GM12892 (cell line): ENCODE data around the gene STH.

Experiments
- POLR2A ChIP-seq: IDR thresholded peaks from 2 replicates; pipeline ENCODE4 v1.6.1; 2011; ENCODE audit warnings: low read depth, low read length, control low read depth
- POLR2AphosphoS5 ChIP-seq: IDR thresholded peaks from 2 replicates; pipeline ENCODE4 v1.6.1; 2011; ENCODE audit warnings: low read depth, low read length, control low read depth
- TAF1 ChIP-seq: IDR thresholded peaks from 2 replicates; pipeline ENCODE4 v1.6.1; 2011; ENCODE audit warnings: low read depth, mild to moderate bottlenecking, control low read depth, low read length, borderline replicate concordance

- TF ChIP-seq POLR2AphosphoS5 (no peak), POLR2A (no peak), TAF1 (no peak)
These were observed 48.8 kb downstream of the STH start for GRCh38 chr17:46047856-46048255.
